OCI-LY1 (cell line): ENCODE data around the gene MCTP1.

Source experiments
- CTCF ChIP-seq: fragments of 200-600 bp; sonication (generic), shearing (Covaris generic); IDR thresholded peaks from 2 replicates; pipeline ENCODE4 v1.5.1; 2017; ENCODE audit warnings: mild to moderate bottlenecking, antibody characterized with exemption, low read length, moderate library complexity, mixed read lengths
- EZH2 ChIP-seq: fragments of 200-600 bp; sonication (generic), shearing (Covaris generic); IDR thresholded peaks from 2 replicates; pipeline ENCODE4 v1.8.0; 2017; ENCODE audit warnings: borderline replicate concordance, mixed run types, mild to moderate bottlenecking, antibody characterized with exemption, low read length, moderate library complexity, mixed read lengths

GRCh38 chr5:94802450-94802849, 482.4 kb downstream of the MCTP1 start:
- TF ChIP-seq CTCF: no peak
- TF ChIP-seq EZH2: no peak
